Measurements from ENCODE around the gene MCRIP2. TPM values are rescaled to one million over a fixed set of nuclear protein-coding genes. Genes with fewer than 3 reads are reported as not detected.
A peak's percentile ranks its signal among the peaks of the same experiment; 100 is the strongest.

MCRIP2 gene
- total RNA-seq, 2 donors from 2014 or later = 41.2 to 47.5 TPM

DNA sequence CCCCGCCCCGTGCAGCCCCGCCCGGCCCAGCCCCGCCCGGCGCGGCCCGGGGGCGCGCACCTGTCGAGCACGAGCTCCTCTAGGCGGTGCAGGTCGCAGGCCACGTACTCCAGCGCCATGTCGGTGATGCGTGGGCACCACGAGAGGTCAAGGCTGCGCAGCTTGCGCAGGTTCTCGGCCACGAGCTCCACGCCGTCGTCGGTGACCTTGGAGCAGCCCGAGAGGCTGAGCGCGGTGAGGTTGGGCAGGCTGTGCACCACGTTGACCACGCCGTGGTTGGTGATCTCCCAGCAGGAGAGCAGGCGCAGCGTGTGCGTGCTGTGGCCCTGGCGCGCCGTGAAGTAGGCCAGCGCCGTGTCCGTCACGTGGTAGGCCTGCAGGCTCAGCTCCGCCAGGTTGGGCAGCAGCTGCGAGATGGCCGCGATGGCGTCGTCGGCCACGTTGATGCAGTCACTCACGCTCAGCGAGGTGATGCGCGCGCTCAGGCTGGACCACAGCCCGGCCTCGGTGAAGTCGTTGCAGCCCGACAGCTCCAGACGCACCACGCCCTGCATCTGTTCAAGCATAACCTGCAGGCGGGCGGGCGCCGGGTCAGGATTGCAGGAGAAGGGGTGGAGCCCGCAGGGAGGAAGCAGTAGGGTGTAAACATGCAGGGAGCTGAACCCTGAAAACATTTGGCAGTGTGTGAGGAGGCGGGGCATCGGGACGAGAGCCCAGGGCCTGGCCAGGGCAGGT is 53.9 kb downstream of the MCRIP2 start:
- Histone ChIP-seq H3K36me3 (replicated peaks in 1 of 2; ENCODE audit: insufficient read depth in 1 of 2, low read depth in 2 of 2) (no peaks in the 10 kb centered on the region), H3K4me1 (peaks cover 30% of the 10 kb centered on the region), H3K27me3 (peaks cover 0 to 24% of the 10 kb centered on the region in 2 donors), H3K27ac (no peak overlapping the region), H3K4me3 (no peak overlapping the region), H3K9me3 (no peaks in the 10 kb centered on the region)
- DNase-seq (peak in 3 of 4 donors; percentile 33 to 50 (median 44)), ATAC-seq (peak; percentile 30)
- no peak for TF ChIP-seq POLR2A (IDR thresholded peaks at IDR 0.05)
- TF ChIP-seq CTCF (IDR thresholded peaks at IDR 0.05) = no peak
- WGBS, 2 donors = 0 to 3% methylated on average over 6 to 64 of the region's 71 CpGs
- intact Hi-C loops (cut with DNase I) = no loop called here

Other genes with a start within 250 kb of the MCRIP2 start
- 10 to 100 TPM; 20.2 to 33.0 TPM for gene NME4, start 244.6 kb upstream of the MCRIP2 start, total RNA-seq
- 10 to 100 TPM; 38.9 to 41.2 TPM for gene DECR2, start 239.9 kb upstream of the MCRIP2 start, total RNA-seq
- 100 to 1,000 TPM in 1 of 2 donors, 10 to 100 TPM in 1; 50.1 to 122 TPM for gene RAB11FIP3, start 216.2 kb upstream of the MCRIP2 start, total RNA-seq
- gene CAPN15, start 114.1 kb upstream of the MCRIP2 start, total RNA-seq = 100 to 1,000 TPM in 1 of 2 donors, 10 to 100 TPM in 1; 48.0 to 104 TPM
- gene PRR35, start 81.4 kb upstream of the MCRIP2 start, total RNA-seq = not detected
- gene NHLRC4, start 74.8 kb upstream of the MCRIP2 start, total RNA-seq = under 1 TPM in 1 of 2 donors, not detected in 1; 0.52 TPM
- gene PIGQ, start 71.9 kb upstream of the MCRIP2 start, total RNA-seq = 10 to 100 TPM; 76.5 to 83.1 TPM
- 10 to 100 TPM; 37.2 to 41.0 TPM for gene RAB40C, start 51.8 kb upstream of the MCRIP2 start, total RNA-seq
- 1 to 10 TPM; 3.9 to 5.6 TPM for gene WFIKKN1, start 10.8 kb upstream of the MCRIP2 start, total RNA-seq
- gene METTL26, start 5.5 kb upstream of the MCRIP2 start, total RNA-seq = 100 to 1,000 TPM in 1 of 2 donors, 10 to 100 TPM in 1; 76.8 to 115 TPM
- gene WDR90, start 7.5 kb downstream of the MCRIP2 start, total RNA-seq = 100 to 1,000 TPM in 1 of 2 donors, 10 to 100 TPM in 1; 15.8 to 111 TPM
- 10 to 100 TPM; 65.6 to 89.0 TPM for gene RHOT2, start 26.3 kb downstream of the MCRIP2 start, total RNA-seq
- 1 to 10 TPM; 1.8 to 4.3 TPM for gene RHBDL1, start 33.8 kb downstream of the MCRIP2 start, total RNA-seq
- gene STUB1, start 38.6 kb downstream of the MCRIP2 start, total RNA-seq = 100 to 1,000 TPM in 1 of 2 donors, 10 to 100 TPM in 1; 63.3 to 205 TPM
- 100 to 1,000 TPM in 1 of 2 donors, 10 to 100 TPM in 1; 49.5 to 128 TPM for gene JMJD8, start 42.5 kb downstream of the MCRIP2 start, total RNA-seq
- 10 to 100 TPM in 1 of 2 donors, 1 to 10 TPM in 1; 8.6 to 16.8 TPM for gene WDR24, start 48.6 kb downstream of the MCRIP2 start, total RNA-seq
- gene FBXL16, start 64.0 kb downstream of the MCRIP2 start, total RNA-seq = 1 to 10 TPM; 1.0 to 2.3 TPM
- gene METRN, start 73.3 kb downstream of the MCRIP2 start, total RNA-seq = 10 to 100 TPM; 36.6 to 71.9 TPM
- 100 to 1,000 TPM in 1 of 2 donors, 10 to 100 TPM in 1; 71.6 to 189 TPM for gene ANTKMT, start 79.3 kb downstream of the MCRIP2 start, total RNA-seq
- gene CCDC78, start 84.6 kb downstream of the MCRIP2 start, total RNA-seq = not detected
- 1 to 10 TPM in 1 of 2 donors, not detected in 1; 2.6 TPM for gene HAGHL, start 85.3 kb downstream of the MCRIP2 start, total RNA-seq
- gene CIAO3, start 99.2 kb downstream of the MCRIP2 start, total RNA-seq = 10 to 100 TPM; 25.4 to 26.4 TPM
- gene MSLN, start 118.9 kb downstream of the MCRIP2 start, total RNA-seq = 1 to 10 TPM in 1 of 2 donors, not detected in 1; 2.1 TPM
- gene RPUSD1, start 146.6 kb downstream of the MCRIP2 start, total RNA-seq = 10 to 100 TPM; 19.7 to 31.3 TPM
- gene CHTF18, start 146.8 kb downstream of the MCRIP2 start, total RNA-seq = 10 to 100 TPM in 1 of 2 donors, 1 to 10 TPM in 1; 7.5 to 14.5 TPM
- gene GNG13, start 158.9 kb downstream of the MCRIP2 start, total RNA-seq = not detected

Data from body of pancreas (tissue), 4 donors.